Stimulated activated CD8-positive, alpha-beta memory T cell treated with anti-CD3 and anti-CD28 coated beads, Interleukin-7, amount 100 ng/mL, for 48 hours (primary cell): ENCODE measurements around the gene TMC3.

Experiments
- DNase-seq, 2 donors: peaks; one replicate each; pipeline ENCODE4 v3.0.0-alpha.2; 2020; ENCODE audit warnings: low read depth in 1 of 2; ENCODE audit errors: extremely low read depth in 1 of 2

The TMC3 gene

DNA sequence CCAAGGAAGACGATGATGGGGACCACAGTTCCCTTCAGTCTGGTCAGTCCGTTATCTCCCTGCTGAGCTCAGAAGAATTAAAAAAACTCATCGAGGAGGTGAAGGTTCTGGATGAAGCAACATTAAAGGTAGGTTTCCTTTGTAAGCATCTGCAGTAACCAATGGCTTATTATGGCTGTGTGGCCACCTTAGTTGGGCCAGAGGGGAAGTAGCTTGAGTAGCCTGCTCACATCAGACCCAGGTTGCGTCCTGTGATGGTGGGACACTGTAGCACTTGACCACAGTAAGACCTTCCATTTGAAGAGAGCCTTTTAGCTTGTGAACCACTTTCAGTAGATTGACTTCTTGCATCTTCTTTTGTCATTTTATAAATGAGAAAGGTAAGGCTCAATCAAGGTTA, 72.6 kb downstream of the TMC3 start:
- no peak for DNase-seq

- DNase-seq = no peak
These were observed 74.3 kb downstream of the TMC3 start for GRCh38 chr15:81299630-81300273.

- DNase-seq = no peak
These were observed 74.9 kb downstream of the TMC3 start for GRCh38 chr15:81299156-81299555.

DNA sequence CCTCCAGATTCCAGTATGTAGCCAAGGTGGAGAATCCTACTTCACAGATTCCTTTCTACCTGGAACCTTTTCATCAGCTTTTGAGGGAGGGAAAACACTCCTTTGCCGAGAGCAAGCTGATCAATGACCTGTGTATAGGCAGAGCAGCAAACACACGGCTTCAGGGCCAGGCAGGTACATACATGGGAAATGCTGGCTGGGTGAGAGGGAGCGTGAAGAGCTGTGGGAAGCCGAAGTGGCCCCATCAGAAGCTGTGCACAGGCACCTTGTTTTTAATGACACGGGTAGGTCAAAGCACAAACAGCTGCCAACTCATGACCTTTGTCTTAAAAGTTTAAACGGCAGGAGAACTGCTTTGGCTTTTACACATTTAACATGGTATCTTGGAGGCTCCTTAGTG, 75.4 kb downstream of the TMC3 start:
- no peak for DNase-seq

GRCh38 chr15:81297603-81298575, 76.1 kb downstream of the TMC3 start:
- no peak for DNase-seq

DNA sequence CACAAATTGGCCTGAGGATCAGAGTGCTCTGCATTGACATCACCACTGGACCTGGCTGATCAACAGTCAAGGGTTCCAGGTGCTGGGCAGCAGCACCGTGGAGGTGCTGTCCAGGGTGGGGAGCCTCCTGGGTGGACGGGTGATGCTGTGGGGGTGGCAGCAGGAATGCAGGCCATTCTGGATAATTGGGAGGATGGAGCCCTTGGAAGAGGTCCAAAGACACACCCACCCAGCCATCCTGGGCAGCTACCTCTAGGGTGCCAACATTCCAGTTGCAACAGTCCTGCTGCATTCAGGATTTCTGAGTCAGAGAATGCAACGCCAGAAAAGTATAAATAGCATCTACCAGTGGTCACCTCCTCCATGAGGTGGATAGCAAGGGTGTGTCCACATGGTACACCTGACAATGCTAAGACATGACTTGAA, 76.9 kb downstream of the TMC3 start:
- no peak for DNase-seq

GRCh38 chr15:81296673-81297072, 77.3 kb downstream of the TMC3 start:
- DNase-seq = peak; percentile 50 to 73

- DNase-seq = no peak
These were observed 77.8 kb downstream of the TMC3 start for GRCh38 chr15:81296186-81296585.

- DNase-seq = no peak
These were observed 78.4 kb downstream of the TMC3 start for GRCh38 chr15:81295486-81296121.

DNA sequence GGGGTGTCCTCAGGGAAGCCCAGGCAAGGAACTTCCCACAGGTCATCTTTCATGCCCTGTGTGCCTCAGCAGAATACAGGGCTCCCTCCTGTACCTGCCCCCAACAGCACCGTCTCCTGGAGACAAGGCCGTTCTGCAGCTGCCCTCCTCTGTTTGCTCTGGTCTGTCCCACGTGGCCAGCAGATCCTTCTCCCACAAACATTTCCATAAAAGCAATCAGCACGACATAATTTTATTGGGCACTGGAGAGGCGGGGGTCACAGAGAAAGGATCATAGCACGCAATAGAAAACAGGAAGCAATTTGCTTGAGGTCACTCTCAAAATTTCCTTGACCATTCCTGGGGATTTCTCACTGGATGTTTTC, 79.5 kb downstream of the TMC3 start:
- no peak for DNase-seq

GRCh38 chr15:81293728-81294515, 80.1 kb downstream of the TMC3 start:
- DNase-seq = peak; percentile 63 to 74

GRCh38 chr15:81292523-81293001, 81.5 kb downstream of the TMC3 start:
- no peak for DNase-seq

GRCh38 chr15:81291916-81292522, 82.0 kb downstream of the TMC3 start:
- no peak for DNase-seq

GRCh38 chr15:81289910-81290309, 84.1 kb downstream of the TMC3 start:
- DNase-seq = no peak

DNA sequence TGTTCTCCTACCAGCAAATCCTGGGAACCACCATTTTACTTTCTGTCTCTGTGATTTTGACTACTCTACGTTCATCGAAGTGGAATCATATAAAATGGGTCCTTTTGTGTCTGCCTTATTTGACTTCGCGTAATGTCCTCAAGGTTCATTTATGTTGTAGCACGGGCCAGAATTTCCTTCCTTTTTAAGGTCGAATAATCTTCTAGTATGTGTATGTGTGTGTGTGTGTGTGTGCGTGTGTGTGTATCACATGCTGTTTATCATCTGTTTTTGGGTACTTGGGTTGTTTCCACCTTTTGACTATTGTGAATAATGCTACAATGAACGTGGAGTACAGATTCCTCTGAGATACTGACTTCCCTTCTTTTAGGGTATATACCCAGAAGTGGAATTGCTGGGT, 85.4 kb downstream of the TMC3 start:
- no peak for DNase-seq

GRCh38 chr15:81288040-81288439, 86.0 kb downstream of the TMC3 start:
- DNase-seq = no peak

GRCh38 chr15:81286621-81287121, 87.3 kb downstream of the TMC3 start:
- no peak for DNase-seq

- no peak for DNase-seq
These were observed 88.6 kb downstream of the TMC3 start for GRCh38 chr15:81285461-81285860.

DNA sequence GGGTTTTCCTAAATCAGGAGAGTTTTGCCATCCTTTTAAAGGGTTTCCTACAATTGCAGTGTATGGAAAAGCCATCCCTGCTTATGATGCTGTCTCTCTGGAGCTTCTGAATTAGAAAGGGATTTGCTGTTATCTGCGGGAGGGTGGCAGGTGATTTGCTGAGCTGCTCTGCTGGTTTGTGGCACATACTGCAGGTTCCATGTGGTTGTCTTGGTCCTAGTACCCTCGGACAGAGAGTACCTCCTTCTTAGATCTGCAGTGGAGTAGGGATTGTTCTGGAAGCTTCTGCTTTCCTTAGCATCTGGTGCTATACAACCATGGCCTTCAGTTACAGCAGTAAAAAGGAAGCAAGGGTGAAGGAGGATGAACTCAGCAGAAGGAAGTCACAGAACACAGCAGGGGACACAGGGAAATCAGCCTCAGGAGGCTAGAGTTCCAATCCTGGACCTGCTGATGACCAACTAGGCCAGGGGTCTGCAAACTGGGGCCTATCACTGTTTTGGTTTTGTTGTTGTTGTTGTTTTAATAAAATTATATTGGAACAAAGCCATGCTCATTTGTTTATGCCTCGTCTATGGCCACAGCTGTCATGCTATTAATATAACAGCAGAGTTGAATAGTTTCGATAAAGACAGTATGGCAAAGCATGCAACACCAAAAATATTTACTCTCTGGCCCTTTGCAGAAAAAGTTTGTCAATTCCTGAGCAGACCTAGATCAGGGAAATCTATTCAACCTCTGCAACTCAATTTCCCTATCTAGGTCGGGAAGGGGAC, 89.6 kb downstream of the TMC3 start:
- no peak for DNase-seq
